Neural cell (in vitro differentiated cells): ENCODE data around the gene SLC8A1.

ENCODE experiments used
- EZH2 ChIP-seq: fragments of 200-600, 300-800 bp; shearing (Covaris generic), sonication (generic); IDR thresholded peaks from 2 replicates; pipeline ENCODE4 v1.6.1; 2014; ENCODE audit warnings: antibody characterized with exemption, low read length, borderline replicate concordance, mild to moderate bottlenecking; ENCODE audit not compliant: insufficient read depth, poor library complexity, severe bottlenecking
- POLR2AphosphoS5 ChIP-seq: IDR thresholded peaks from 2 replicates; pipeline ENCODE4 v1.6.1; 2012
- RAD21 ChIP-seq: fragments of 450-650 bp; conservative IDR thresholded peaks from 2 replicates; pipeline ENCODE4 v1.6.1; 2014; ENCODE audit warnings: antibody characterized with exemption, mild to moderate bottlenecking, moderate library complexity
- TAF1 ChIP-seq: IDR thresholded peaks from 2 replicates; pipeline ENCODE4 v1.6.1; 2012; ENCODE audit warnings: low read depth
- TF ChIP-seq, protein P1 (sequence below): fragments of 450-650 bp; IDR thresholded peaks from 2 replicates; pipeline ENCODE4 v1.5.1; 2014; ENCODE audit warnings: antibody characterized with exemption, mild to moderate bottlenecking, moderate library complexity; ENCODE audit not compliant: poor library complexity, severe bottlenecking

DNA sequence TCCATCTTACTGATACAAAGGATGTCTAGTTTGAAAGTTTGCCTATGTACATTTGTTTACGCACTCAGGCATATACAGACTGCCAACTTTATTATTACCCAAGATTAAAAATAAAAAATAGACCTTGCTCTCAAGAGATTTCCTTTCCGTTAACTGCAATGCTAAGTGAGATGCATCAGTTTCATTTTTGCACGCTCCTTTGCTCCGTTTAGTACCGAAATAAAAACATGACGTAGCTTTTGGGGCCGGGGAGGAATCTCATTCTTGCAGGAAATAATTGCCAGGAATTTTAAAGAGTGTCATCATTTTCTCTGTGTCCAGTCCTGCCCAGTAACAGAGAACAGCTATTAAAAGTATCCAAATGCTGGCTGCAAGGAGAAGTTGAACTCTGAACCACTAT, 169.5 kb downstream of the SLC8A1 start:
- TF ChIP-seq EZH2 (no peak), RAD21 (no peak), POLR2AphosphoS5 (no peak), TAF1 (no peak)
- TF ChIP-seq, protein P1, sequence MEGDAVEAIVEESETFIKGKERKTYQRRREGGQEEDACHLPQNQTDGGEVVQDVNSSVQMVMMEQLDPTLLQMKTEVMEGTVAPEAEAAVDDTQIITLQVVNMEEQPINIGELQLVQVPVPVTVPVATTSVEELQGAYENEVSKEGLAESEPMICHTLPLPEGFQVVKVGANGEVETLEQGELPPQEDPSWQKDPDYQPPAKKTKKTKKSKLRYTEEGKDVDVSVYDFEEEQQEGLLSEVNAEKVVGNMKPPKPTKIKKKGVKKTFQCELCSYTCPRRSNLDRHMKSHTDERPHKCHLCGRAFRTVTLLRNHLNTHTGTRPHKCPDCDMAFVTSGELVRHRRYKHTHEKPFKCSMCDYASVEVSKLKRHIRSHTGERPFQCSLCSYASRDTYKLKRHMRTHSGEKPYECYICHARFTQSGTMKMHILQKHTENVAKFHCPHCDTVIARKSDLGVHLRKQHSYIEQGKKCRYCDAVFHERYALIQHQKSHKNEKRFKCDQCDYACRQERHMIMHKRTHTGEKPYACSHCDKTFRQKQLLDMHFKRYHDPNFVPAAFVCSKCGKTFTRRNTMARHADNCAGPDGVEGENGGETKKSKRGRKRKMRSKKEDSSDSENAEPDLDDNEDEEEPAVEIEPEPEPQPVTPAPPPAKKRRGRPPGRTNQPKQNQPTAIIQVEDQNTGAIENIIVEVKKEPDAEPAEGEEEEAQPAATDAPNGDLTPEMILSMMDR = no peak
